ENCODE results near the gene ABCC8. TPM values are rescaled to one million over a fixed set of nuclear protein-coding genes. Genes with fewer than 3 reads are reported as not detected.

Gene ABCC8
- total and polyA plus RNA-seq, 12 donors = 0.39 to 216 (median 4.0) TPM; not detected in 1

GRCh38 chr11:17434108-17434507 lies 42.5 kb downstream of the ABCC8 start:
- no peak overlapping the region for H3K4me3 ChIP-seq
- no peak for DNase-seq
- intact Hi-C loops (cut with DNase I) = no loop called here
- no peaks in the 10 kb centered on the region for H3K36me3 ChIP-seq (replicated peaks in 1 of 2)
- TF ChIP-seq CTCF (IDR thresholded peaks at IDR 0.05) = no peak
- TF ChIP-seq POLR2A (IDR thresholded peaks at IDR 0.05) = no peak
- H3K27ac ChIP-seq = no peak overlapping the region
- no peaks in the 10 kb centered on the region for H3K4me1 ChIP-seq (replicated peaks in 1 of 2)
- H3K9me3 ChIP-seq (replicated peaks in 1 of 3) = no peaks in the 10 kb centered on the region
- WGBS, 4 donors = 74 to 81% (median 75%) methylated on average over 4 of the region's 4 CpGs
- no peaks in the 10 kb centered on the region for H3K27me3 ChIP-seq

GRCh38 chr11:17432002-17432401 lies 44.6 kb downstream of the ABCC8 start:
- H3K4me1 ChIP-seq (replicated peaks in 1 of 2) = no peaks in the 10 kb centered on the region
- TF ChIP-seq POLR2A (IDR thresholded peaks at IDR 0.05) (no peak), CTCF (IDR thresholded peaks at IDR 0.05) (no peak)
- H3K4me3 ChIP-seq = no peak overlapping the region
- H3K9me3 ChIP-seq (replicated peaks in 1 of 3) = no peaks in the 10 kb centered on the region
- intact Hi-C loops (cut with DNase I) = no loop called here
- H3K27me3 ChIP-seq = no peaks in the 10 kb centered on the region
- H3K27ac ChIP-seq = no peak overlapping the region
- DNase-seq = no peak
- 71 to 89% (median 77%) methylated on average over 7 of the region's 7 CpGs for WGBS, 4 donors
- H3K36me3 ChIP-seq (replicated peaks in 1 of 2) = no peaks in the 10 kb centered on the region

GRCh38 chr11:17431139-17431538 lies 45.5 kb downstream of the ABCC8 start:
- H3K27ac ChIP-seq = no peak overlapping the region
- intact Hi-C loops (cut with DNase I) = no loop called here
- no peak overlapping the region for H3K4me3 ChIP-seq
- DNase-seq = no peak
- no peaks in the 10 kb centered on the region for H3K27me3 ChIP-seq
- no peaks in the 10 kb centered on the region for H3K9me3 ChIP-seq (replicated peaks in 1 of 3)
- no peaks in the 10 kb centered on the region for H3K4me1 ChIP-seq (replicated peaks in 1 of 2)
- H3K36me3 ChIP-seq (replicated peaks in 1 of 2) = no peaks in the 10 kb centered on the region
- 56 to 73% (median 57%) methylated on average over 5 to 8 of the region's 8 CpGs for WGBS, 4 donors
- TF ChIP-seq CTCF (IDR thresholded peaks at IDR 0.05) = no peak
- no peak for TF ChIP-seq POLR2A (IDR thresholded peaks at IDR 0.05)

GRCh38 chr11:17430616-17431015 lies 46.0 kb downstream of the ABCC8 start:
- Histone ChIP-seq H3K9me3 (replicated peaks in 1 of 3) (no peaks in the 10 kb centered on the region), H3K27me3 (no peaks in the 10 kb centered on the region), H3K4me3 (no peak overlapping the region), H3K27ac (no peak overlapping the region), H3K4me1 (replicated peaks in 1 of 2) (no peaks in the 10 kb centered on the region), H3K36me3 (replicated peaks in 1 of 2) (no peaks in the 10 kb centered on the region)
- TF ChIP-seq CTCF (IDR thresholded peaks at IDR 0.05) (no peak), POLR2A (IDR thresholded peaks at IDR 0.05) (no peak)
- WGBS, 4 donors = 87 to 90% (median 89%) methylated on average over 12 to 13 of the region's 13 CpGs
- DNase-seq = no peak
- intact Hi-C loops (cut with DNase I) = no loop called here
